HG03457 (cell line): ENCODE results near the gene HEXA.

Experiments used
- ATAC-seq: cut with Tn5 transposase; IDR thresholded peaks from one replicate; pipeline ENCODE4 v1.9.1; 2021; ENCODE audit warnings: moderate number of reproducible peaks; ENCODE audit not compliant: unreplicated experiment

HEXA gene

GRCh38 chr15:72377331-72377730 is 1.5 kb upstream of the HEXA start:
- no peak for ATAC-seq

DNA sequence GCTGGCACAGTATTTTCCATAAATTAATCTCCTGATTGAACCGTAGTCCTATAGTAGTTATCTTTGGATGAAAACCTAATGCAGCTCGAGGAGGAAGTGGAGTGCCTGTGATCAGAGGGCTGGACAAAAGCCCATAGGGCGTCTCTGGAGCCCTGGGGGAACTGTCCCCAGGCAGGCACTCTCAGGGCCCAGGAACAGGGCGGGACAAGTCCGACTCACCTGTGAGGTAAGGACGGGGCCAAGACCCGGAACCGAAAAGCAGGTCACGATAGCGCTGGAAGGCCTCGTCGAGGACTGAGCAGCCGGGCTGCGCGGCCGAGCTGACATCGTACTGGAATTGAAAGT is 341 bp downstream of the HEXA start:
- ATAC-seq = peak; percentile 48

DNA sequence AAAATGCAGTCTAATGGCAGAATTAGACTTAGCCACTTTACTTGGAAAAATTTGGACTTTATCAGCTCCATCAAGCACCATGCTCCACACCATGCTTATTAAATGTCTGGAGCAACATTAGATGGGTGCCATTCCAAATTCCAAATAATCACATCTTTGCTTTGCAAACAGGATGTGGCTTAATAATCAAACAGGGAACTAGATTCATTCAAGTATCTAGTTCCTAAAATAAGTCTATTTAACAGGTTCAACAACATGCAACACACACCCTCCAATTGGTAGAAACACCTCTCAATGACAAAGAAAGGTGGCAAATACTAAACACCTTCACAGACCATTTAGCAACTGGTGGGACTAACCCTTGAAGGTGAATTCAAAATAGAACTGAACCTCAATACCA is 3.5 kb downstream of the HEXA start:
- ATAC-seq = no peak

GRCh38 chr15:72369964-72370363 is 5.8 kb downstream of the HEXA start:
- ATAC-seq = no peak

- no peak for ATAC-seq
Measured at GRCh38 chr15:72368899-72369298, 6.9 kb downstream of the HEXA start.

- ATAC-seq = no peak
Measured at GRCh38 chr15:72368325-72368724, 7.5 kb downstream of the HEXA start.

GRCh38 chr15:72365844-72366243 is 10.0 kb downstream of the HEXA start:
- ATAC-seq = peak; percentile 86

DNA sequence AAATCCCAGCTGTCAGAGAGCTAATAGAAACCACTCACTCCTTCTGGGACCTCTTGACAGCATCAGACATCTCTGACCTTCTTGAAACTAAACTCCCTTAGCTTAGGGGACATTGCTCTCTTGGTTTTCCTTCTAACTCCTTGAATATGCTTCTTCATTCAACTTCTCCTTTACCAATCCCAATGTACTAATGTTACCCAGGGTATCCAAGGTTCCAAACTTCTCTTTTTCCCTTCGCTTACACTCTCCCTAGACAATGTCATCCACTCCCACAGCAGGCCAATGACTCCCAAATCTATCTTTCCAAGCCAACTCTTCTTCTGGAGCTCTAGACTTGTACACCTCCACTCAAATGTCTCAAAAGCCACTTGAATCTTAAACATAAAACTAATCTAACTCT is 14.6 kb downstream of the HEXA start:
- no peak for ATAC-seq

DNA sequence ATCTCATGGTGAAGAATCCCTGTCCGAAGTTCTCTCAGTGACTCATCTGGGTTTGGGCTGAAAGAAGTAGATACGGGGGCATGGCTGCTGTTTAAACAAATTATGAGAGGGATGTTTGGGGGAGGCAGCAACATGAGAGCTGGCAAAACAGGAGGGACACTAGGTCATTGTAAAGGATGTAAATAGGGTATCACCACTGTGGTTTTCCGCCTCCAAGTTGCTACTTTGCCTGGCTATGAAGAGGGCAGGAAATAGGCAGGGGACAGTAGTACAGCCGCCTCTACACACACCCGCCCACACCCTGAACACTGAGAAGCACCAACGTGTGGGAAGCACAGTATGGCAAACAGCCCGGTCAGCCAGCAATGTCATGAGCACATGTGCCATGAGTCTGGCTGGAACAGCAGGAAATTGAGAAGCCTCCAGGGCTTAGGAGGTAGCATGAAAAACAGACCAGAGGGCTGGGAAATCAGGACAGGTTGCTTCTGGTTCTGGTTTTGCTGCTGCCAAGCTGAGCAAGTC is 17.1 kb downstream of the HEXA start:
- no peak for ATAC-seq

GRCh38 chr15:72358121-72358520 is 17.7 kb downstream of the HEXA start:
- no peak for ATAC-seq

GRCh38 chr15:72354496-72354895 is 21.3 kb downstream of the HEXA start:
- no peak for ATAC-seq

DNA sequence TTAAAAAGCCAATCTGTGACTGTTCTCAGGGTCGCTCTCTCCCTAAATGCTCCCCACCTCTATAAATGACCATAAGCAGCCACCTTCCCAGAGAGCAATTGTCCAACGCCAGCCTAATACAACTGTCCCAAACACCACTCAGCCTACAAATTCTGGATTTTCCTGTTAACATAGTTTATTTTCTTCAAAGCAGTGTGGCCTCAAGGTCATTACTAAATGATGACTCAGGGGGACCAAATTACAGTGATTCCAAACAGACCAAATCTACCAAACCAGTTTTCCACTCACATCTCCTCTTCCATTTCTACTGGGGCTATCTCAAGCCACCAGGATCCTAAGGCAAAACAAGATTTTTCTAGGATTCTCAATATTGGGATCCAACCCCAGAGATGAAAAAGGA is 22.5 kb downstream of the HEXA start:
- ATAC-seq = no peak

- ATAC-seq = no peak
Measured at GRCh38 chr15:72345806-72346205, 30.0 kb downstream of the HEXA start.

DNA sequence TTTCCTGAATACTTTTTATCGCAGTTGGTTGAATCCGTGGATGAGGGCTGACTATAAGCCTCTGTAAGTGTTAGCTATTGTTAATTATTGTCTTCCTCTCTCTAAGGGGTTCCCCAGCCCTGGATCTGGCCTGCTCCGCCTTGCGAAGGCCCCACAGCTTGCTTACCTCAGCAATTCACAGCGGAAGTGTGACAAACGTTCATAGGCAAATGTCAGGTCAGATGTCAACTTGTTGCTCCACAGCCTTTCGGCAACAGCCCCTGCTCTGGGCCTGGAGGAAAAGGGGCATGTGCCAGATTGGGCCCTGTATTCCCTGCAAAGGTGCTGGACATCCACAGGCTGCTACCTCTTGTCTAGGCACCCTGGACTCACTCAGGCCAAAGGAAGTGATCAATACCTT is 30.5 kb downstream of the HEXA start:
- no peak for ATAC-seq

DNA sequence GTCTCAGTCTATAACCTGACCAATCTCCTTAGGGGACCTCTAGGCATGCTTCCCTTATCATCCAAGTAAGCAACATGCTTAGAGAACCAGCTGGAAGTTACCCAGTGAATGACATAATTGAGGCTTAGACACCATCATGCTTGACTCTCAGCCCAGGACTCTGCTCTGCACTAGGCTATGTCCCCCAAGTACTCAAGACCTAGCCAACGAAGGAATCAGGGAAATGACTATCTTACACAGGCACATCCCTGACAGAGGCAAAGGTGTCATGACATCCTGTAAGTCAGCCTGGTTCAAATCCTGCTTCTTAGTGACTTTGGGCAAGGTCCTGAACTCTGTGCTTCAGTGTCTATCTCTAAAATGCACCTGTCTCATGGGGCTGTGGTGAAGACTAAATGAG is 31.2 kb downstream of the HEXA start:
- ATAC-seq = no peak

GRCh38 chr15:72342385-72342784 is 33.4 kb downstream of the HEXA start:
- no peak for ATAC-seq

DNA sequence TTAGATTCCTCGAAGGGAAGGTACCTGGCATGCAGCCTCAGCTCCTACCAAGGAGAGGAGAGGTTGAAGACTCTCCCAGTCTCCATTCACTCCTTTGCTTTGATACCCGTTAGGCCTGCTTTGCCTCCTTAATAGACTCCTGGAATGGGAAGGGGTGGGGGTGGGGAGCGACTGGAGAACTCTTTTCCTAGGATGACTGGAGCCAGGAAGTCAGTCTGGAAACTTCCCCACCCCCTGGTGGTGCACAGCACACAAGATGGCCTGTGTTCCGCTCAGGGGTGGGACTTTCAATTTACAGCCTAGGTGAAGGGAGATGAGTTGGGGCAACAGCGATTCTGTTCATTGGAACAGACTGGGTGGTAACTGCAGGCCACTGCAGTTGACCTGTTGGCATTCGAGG is 34.5 kb downstream of the HEXA start:
- no peak for ATAC-seq

DNA sequence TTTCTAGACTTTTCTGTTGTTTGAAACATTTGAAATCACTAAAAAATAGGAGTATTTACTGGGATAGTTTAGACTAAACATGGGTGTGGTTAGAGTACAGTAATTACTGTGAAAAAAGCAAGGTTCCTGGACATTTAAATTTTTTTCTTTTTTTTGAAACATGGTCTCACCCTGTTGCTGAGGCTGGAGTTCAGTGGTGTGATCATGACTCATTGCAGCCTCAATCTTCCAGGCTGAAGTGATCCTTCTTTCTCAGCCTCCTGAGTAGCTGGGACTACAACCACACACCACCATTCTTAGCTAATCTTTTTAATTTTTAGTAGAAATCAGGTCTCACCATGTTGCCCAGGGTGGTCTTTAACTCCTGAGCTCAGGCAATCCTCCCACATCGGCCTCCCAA is 35.4 kb downstream of the HEXA start:
- ATAC-seq = no peak

DNA sequence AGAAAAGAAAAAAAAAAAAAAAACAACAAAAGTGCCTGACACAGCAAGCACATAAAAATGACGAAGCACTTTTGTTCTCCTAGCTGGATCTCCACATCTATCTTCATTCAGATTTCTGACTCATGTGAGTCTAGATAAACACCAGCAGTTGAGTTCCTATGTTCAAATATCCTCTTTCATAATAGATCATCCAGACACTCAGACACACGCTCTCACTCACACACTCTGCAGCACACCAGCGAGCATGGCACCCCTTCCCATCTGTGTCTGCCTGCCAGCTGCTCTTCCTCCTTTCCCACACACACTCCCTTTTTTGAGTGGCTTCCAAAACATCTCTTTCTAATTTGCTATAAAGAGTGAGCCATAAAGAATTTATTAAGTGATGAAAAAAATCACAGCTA is 36.0 kb downstream of the HEXA start:
- no peak for ATAC-seq

DNA sequence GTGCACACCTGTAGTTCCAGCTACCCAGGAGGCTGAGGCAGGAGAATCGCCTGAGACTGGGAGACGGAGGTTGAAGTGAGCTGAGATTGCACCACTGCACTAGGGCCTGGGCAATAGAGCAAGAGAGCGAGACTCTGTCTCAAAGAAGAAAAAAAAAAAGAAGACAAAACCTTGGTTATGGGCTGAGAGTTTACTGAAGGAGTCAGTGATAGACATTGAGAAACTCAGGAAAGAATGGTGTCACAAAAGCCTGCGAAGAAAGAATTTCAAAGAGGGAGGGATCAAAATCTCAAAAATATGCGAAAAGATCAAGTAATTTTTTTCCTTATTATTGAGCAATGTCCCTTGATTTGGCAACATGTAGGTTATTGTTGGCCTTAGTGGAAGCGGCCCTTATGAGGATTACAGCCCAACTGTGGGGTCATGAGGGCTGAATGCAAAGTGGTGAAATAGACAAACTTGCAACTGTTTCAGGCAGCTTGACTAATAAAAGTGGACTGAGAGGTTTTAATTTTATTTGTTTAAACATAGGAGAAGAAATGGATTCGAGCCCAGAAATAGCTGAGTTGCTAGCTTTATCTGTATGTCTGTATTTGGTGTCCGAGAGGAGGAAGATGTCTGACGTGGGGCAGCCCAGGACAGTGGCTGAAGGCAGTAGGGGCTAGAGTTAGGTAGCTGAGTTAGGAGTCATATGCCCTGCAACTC is 37.0 kb downstream of the HEXA start:
- no peak for ATAC-seq

- ATAC-seq = no peak
Measured at GRCh38 chr15:72338148-72338547, 37.7 kb downstream of the HEXA start.

DNA sequence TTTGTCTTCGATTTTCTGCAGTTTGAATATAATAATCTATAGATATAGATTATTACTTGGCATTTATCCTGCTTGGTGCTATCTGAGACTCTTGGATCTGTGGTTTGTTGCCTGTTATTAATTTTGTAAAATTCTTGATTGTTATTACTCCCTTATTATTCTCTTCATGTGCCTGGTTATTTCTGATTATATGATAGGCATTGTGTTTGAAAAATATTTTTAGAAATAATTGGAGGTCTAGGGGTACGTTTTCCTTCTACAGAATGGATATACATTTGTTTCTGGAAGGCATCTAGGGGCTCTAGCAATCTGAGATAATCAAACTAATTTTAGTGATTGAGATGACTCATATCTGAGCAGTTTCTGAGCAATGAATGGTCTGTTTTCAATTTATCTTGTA is 41.0 kb downstream of the HEXA start:
- no peak for ATAC-seq

DNA sequence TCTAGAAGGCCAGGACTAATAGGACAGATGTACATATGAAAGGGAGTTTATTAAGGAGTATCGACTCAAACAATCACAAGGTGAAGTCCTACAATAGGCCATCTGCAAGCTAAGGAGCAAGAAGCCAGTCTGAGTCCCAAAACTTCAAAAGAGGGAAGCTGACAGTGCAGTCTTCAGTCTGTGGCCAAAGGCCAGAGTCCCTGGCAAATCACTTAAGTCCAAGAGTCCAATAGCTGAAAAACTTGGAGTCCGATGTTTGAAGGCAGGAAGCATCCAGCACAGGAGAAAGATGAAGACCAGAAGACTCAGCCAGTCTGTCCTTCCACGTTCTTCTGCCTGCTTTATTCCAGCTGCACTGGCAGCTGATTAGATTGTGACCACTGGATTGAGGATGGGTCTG is 44.8 kb downstream of the HEXA start:
- ATAC-seq = no peak
